Epithelial cell of prostate (primary cell): ENCODE data around the gene CATSPERB.
"Not testable (repeated sequence)": the region's sequence is repeated elsewhere in the genome, so short reads cannot be mapped to it uniquely, and the experiment has no call there.

Experiments used
- DNase-seq: peaks from one replicate; pipeline ENCODE4 v3.0.0-alpha.2; 2011; ENCODE audit warnings: low read depth, low spot score
- H3K27ac ChIP-seq: fragments of 450-650 bp; 2 replicates; pipeline ENCODE4 v1.5.1; 2017; ENCODE audit warnings: mild to moderate bottlenecking

Gene CATSPERB

GRCh38 chr14:91731986-91732385 lies at the start of gene CATSPERB:
Gene CATSPERB (minus strand): TSS chr14:91732086. CDS start chr14:91729479, 2,607 bp downstream.
- DNase-seq: no peak
- H3K27ac ChIP-seq: no peak within 1 kb of the TSS

- DNase-seq: no peak
- no peak overlapping the region for H3K27ac ChIP-seq
These were observed 48.6 kb upstream of the CATSPERB start for GRCh38 chr14:91780452-91780851.

- no peak overlapping the region for H3K27ac ChIP-seq
- no peak for DNase-seq
These were observed 46.3 kb upstream of the CATSPERB start for GRCh38 chr14:91778217-91778616.

DNA sequence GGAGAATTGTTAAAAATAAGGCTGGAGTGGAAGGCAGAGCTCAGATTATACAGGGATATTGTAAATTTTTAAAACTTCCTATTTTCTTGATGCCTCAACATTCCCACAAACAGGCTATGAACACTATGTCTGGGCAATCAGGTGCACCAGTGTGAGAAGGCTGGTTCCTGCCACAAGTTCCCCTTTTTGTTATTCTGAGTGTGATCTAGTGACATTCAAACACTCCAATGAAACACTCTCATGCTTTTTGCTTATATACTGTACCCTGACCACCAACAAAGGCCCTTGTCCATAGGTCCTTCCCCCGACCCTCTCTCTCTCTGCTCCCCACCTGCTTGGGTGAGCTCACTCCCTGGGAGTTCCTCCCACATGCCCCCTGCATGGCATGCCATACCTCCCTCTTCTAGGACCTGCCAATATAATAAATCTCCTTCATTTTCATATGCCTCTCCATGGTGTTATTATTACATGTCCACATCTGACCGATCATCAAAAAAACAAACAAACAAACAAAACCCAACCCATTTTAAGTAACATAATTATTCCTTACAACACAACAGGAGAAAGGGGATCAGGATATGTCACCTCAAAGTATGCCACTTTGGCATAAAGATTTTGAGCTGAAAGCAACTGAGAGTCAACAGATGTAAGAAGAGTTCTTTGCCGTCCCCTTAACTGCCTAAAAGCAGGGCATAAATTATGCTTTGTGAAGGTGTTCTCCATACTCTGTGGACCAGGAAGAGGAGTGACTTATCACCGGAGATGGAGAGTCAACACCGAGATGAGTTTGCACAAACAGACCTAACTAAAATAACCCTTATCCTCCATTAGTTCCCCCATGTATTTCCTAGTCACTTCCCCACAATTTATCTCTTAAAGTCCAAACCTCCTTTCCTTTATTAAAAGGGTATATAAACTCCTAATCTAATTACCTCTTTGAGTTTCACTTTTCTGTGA lies 42.5 kb upstream of the CATSPERB start:
- no peak for DNase-seq
- H3K27ac ChIP-seq: no peak overlapping the region

DNA sequence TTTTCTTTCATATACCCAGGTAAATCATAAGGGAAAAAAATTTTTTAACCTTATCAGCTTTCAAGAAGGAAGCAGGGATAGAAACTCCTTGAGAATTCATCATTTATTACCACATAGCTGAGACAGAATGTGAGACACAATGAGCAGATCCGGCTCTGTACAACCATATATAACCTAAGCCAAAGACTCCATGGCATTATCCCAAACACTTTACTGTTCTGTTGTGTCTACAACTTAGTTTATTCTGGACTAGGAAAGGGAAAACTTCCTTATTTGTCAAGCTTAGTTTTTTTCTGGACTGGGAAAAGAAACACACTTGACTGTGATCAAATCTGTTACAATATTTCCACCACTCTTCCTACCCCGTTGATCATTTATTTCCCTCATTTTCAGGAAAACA lies 38.3 kb upstream of the CATSPERB start:
- DNase-seq: no peak
- no peak overlapping the region for H3K27ac ChIP-seq

DNA sequence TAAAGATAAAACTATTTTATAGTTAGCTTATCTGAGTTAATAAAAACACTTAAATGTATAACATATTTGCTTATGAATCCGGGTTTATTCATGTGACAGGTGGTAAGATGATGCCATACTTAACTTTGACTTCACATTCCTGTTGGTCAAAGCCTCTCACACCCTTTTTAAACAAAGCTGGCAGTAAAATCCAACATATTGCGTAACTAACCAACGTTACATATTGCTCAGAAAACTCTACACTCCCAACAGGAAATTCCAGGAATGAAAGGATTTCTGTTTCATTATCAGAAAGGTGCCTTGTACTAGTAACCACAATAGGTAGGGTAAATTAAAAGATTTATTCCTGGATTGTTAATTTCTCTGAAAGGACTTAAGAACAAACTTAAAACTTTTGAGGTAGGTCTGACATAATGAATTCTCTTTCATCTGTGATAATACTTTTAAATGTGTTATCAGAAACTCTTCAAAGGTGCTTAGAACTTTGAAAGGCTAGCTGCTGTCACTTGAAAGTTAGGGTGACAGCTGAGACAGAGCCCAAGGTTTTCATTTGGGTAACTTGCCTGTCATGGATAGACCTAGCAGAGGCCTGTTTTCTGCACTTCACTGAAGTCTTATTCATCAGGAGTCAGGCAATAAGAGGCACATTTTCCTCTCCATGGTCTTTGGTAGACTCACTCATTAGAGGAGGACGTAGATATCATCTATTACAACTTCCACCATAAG lies 23.8 kb upstream of the CATSPERB start:
- H3K27ac ChIP-seq: peak overlapping the region; percentile 86
- peak; percentile 39 for DNase-seq

GRCh38 chr14:91754819-91755218 lies 22.9 kb upstream of the CATSPERB start:
- peak overlapping the region; percentile 86 for H3K27ac ChIP-seq
- DNase-seq: no peak

DNA sequence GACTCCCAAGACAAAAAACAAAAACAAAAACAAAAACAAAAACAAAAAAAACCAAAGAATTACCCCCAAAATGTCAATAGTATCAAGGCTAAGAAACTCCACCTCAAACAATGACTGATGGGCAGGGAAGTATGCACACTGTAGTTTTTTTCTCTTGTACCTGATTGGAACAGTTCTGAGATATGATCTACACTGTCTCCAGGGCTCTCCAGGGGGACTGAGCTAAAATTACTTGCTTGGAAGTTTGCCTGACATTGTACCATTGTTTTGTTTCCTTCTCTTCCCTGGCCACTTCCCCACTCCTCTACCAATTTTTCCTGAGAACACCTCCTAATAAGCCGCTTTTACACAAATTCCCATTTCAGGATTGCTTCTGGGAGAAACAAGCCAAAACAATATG lies 22.3 kb upstream of the CATSPERB start:
- peak overlapping the region; percentile 86 for H3K27ac ChIP-seq
- no peak for DNase-seq

DNA sequence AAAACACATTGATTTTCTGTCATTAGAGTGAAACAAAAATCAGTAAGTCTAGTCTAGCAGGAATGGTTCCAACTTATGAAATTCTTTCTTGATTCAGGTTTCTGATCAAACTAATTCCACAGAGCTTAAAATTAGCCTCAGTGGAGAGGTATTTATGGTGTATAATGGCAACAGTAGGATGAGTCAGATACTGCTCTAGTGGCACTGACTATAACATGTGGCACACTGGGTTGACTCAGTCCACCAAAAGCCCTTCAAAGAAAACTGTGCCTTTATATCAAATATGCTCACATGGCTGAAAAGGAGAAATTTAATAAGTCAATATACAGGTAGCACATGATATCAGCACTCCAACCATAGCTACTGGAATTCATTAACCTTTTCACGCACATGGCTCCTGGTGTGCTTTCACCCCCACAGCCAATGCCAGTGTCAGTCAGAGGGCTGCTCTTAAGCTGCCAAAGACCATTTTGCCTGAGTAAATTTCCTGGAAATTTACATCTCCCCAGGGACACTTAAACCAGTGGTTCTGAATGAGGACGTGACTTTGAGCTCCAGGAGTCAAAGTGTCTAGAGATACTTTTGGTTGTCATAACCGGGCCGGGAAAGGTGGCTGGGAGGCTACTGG lies 21.7 kb upstream of the CATSPERB start:
- peak overlapping the region; percentile 86 for H3K27ac ChIP-seq
- DNase-seq: no peak

DNA sequence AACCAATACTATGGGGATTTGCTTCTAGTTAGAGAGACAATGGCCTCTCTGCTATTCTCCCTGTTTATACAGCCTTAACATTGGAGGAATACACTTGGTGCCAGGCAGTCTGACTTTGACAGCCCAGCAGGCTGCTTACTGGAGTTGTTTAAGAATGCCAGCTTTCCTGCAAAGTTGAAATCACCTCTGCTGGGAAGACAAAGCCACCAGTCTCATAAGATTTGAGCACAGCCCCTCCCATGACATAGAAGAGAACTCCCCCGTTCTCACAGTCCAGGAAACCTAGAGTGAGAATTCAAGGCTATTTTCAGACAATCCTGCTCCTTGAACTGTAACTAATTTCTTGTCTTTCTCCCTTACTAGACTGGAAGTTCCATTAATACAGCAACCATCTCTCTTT lies 21.1 kb upstream of the CATSPERB start:
- H3K27ac ChIP-seq: peak overlapping the region; percentile 86
- DNase-seq: no peak

DNA sequence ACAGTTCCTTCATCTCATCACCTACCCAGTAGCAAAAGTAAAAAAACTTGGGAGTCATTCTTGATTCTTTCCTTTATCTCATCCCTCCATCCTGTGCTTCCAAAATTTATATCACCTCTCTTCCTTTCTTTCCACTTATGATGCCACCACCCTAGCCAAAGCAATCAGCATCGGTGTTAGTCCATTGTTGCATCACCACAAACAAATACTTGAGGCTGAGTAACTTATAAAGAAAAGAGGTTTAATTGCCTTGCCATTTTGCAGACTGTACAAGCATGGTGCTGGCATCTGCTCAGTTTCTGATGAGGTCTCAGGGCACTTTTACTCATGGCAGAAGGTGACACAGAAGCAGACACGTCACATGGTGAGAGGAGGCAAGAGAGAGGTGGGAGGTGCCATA lies 19.8 kb upstream of the CATSPERB start:
- no peak for DNase-seq
- no peak overlapping the region for H3K27ac ChIP-seq

DNA sequence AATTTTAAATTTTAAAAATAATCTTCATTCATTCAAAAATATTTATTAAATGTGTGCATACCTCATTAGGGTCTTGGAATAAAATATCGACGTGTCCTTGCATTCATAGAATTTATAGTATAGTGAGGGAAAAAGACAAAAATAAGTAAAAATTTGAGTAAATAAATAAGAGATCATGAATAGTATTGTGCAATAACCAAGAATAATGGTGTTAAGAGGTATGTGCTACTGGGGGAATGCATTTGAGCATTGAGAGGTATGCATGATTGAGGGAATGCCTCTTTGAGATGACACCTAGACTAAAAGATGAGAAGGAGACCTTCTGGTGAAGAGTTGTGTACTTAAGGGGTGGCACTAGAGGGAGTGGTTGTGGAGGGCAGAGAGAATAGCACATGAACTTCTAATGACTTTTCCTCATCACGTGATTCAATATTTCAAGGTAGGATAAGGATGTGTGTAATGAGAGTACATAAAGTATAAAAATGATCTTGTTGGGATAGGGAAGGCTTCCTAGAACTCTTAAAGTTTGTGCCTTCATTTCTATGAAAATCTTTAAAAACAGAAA lies 18.8 kb upstream of the CATSPERB start:
- H3K27ac ChIP-seq: peak overlapping the region; percentile 14
- no peak for DNase-seq

DNA sequence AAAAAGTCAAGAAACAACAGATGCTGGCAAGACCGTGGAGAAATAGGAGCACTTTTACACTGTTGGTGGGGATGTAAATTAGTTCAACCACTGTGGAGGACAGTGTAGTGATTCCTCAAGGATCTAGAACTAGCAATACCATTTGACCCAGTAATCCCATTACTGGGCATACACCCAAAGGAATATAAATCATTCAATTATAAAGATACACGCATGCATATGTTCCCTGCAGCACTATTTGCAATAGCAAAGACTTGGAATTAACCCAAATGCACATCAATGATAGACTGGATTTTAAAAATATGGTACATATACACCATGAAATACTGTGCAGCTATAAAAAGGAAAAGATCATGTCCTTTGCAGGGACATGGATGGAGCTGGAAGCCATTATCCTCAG lies 18.0 kb upstream of the CATSPERB start:
- no peak overlapping the region for H3K27ac ChIP-seq
- DNase-seq: no peak

GRCh38 chr14:91748049-91748448 lies 16.2 kb upstream of the CATSPERB start:
- no peak for DNase-seq
- no peak overlapping the region for H3K27ac ChIP-seq

GRCh38 chr14:91745344-91745743 lies 13.5 kb upstream of the CATSPERB start:
- H3K27ac ChIP-seq: peak overlapping the region; percentile 58
- DNase-seq: peak; percentile 22

DNA sequence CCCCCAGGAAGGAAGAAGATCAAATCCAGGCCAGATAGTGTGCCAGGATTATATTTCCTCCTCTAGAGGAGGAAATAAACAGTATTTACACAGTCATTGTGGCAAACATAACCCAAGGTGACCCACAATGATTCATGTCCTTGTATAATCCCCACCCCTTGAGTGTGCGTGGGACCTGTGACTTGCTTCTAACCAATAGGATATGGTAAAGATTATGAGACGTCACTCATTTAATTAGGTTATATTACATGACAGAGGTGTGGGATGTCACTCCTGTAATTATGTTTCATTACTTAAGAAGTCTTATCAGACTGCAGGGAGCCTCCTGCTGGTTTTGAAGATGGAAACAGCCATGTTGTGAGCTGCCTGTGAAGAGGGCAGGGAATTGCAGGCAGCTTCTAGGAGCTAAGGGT lies 12.2 kb upstream of the CATSPERB start:
- peak overlapping the region; percentile 58 for H3K27ac ChIP-seq
- DNase-seq: peak; percentile 78

DNA sequence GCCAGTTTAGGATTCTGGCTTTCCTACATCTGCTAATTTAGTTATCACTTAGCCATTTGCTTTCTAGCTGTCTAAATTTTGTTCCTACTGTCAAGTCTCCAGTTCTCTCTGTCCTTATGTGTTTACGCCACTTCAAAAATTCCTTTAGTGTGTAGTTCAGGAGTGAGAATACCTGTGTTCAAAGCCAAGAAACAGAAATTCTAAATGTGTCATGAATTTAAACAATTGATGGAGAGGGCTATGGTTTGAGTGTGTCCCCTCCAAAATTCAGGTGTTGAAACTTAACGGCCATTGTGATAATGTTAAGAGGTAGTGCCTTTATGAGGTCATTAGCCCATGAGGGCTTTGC lies 11.4 kb upstream of the CATSPERB start:
- no peak for DNase-seq
- peak overlapping the region; percentile 58 for H3K27ac ChIP-seq

GRCh38 chr14:91742621-91743304 lies 10.9 kb upstream of the CATSPERB start:
- DNase-seq: no peak
- no peak overlapping the region for H3K27ac ChIP-seq

DNA sequence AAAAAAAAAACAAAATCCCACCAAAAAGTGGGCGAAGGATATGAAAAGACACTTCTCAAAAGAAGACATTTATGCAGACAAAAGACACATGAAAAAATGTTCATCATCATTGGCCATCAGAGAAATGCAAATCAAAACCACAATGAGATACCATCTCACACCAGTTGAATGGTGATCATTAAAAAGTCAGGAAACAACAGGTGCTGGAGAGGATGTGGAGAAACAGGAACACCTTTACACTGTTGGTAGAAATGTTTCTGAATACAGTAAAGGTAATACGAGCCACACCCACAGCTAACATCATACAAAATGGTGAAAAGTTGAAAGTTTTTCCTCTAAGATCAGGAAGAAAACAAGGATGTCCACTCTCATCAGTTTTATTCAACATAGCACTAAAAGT lies 8.0 kb upstream of the CATSPERB start:
- not testable (repeated sequence) for H3K27ac ChIP-seq, DNase-seq

- DNase-seq: no peak
These were observed 5.7 kb upstream of the CATSPERB start for GRCh38 chr14:91737619-91738018.

More at GRCh38 chr14:91737619-91738018, 5.7 kb upstream of the CATSPERB start:
- no peak overlapping the region for H3K27ac ChIP-seq
